Tibial artery (tissue), 4 donors: ENCODE measurements around the gene ZNF407.

ENCODE experiments used
- DNase-seq, 2 donors: peaks; one replicate each; pipeline ENCODE4 v3.0.0-alpha.2; 2019
- H3K27ac ChIP-seq, 2 donors: fragments of 200-600 bp; sonication (generic) in 1 of 2; 1 replicate in 1 of 2; 2 replicates in 1 of 2; pipeline ENCODE4 v1.5.1; 2018 to 2019; ENCODE audit warnings: mild to moderate bottlenecking in 1 of 2
- H3K27me3 ChIP-seq, 2 donors: fragments of 200-600 bp; sonication (generic) in 1 of 2; one replicate each; pipeline versions ENCODE4 v1.5.1 to v1.6.0; 2016 to 2019
- H3K36me3 ChIP-seq, 3 donors: fragments of 200-600 bp; sonication (generic) in 2 of 3; one replicate each; pipeline ENCODE4 v1.5.1; 2016 to 2019; ENCODE audit warnings: mild to moderate bottlenecking in 2 of 3
- H3K4me1 ChIP-seq, 4 donors: fragments of 200-600 bp; sonication (generic) in 2 of 4; 1 replicate in 3 of 4; 2 replicates in 1 of 4; pipeline ENCODE4 v1.5.1; 2016 to 2019
- H3K4me3 ChIP-seq, 2 donors: fragments of 200-600 bp; sonication (generic) in 1 of 2; 1 replicate in 1 of 2; 2 replicates in 1 of 2; pipeline ENCODE4 v1.5.1; 2018 to 2019; ENCODE audit warnings: mild to moderate bottlenecking in 2 of 2
- H3K9me3 ChIP-seq, 3 donors: fragments of 200-600 bp; sonication (generic) in 1 of 3; one replicate each; pipeline ENCODE4 v1.5.1; 2016 to 2019
- intact Hi-C: fragments of 100-400 bp; cut with DNase I; formaldehyde crosslinking; loops from one replicate; pipeline ENCODE4 v1.15.0; 2023; ENCODE audit warnings: low total_unique reads
- TF ChIP-seq, protein P1 (sequence below), 2 experiments: fragments of 200-600 bp in 1 of 2; fragments of 450-650 bp in 1 of 2; IDR thresholded peaks; one replicate each; pipeline ENCODE4 v1.5.1; 2017 to 2019; ENCODE audit warnings: antibody characterized with exemption in 2 of 2, mild to moderate bottlenecking in 1 of 2, moderate library complexity in 1 of 2

ZNF407 gene

DNA sequence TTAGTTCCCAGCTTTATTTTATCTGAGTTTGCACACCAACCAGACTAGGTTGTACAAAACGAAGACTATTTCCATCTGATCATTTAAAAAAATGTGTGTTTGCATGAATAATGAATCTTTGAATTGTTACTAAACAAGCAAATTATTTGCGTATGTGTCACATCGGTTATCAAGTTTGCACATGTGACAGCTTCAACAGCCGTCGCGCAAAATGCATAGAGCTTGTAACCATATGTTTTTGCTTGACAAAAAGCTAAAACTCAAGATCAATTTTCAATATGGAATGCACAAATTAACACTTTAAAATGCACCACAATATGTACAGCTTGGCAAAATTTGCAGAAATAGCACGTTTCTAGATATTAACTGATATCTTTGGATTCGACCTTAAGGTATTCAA, 427.2 kb downstream of the ZNF407 start:
- no peak overlapping the region for H3K27ac ChIP-seq
- H3K4me1 ChIP-seq: no peaks in the 10 kb centered on the region
- no peak for DNase-seq
- TF ChIP-seq, protein P1, sequence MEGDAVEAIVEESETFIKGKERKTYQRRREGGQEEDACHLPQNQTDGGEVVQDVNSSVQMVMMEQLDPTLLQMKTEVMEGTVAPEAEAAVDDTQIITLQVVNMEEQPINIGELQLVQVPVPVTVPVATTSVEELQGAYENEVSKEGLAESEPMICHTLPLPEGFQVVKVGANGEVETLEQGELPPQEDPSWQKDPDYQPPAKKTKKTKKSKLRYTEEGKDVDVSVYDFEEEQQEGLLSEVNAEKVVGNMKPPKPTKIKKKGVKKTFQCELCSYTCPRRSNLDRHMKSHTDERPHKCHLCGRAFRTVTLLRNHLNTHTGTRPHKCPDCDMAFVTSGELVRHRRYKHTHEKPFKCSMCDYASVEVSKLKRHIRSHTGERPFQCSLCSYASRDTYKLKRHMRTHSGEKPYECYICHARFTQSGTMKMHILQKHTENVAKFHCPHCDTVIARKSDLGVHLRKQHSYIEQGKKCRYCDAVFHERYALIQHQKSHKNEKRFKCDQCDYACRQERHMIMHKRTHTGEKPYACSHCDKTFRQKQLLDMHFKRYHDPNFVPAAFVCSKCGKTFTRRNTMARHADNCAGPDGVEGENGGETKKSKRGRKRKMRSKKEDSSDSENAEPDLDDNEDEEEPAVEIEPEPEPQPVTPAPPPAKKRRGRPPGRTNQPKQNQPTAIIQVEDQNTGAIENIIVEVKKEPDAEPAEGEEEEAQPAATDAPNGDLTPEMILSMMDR (IDR thresholded peaks at IDR 0.05): no peak
- intact Hi-C loops: no loop called here
- no peaks in the 10 kb centered on the region for H3K27me3 ChIP-seq
- no peak overlapping the region for H3K4me3 ChIP-seq
- H3K9me3 ChIP-seq: no peaks in the 10 kb centered on the region
- H3K36me3 ChIP-seq: no peaks in the 10 kb centered on the region

DNA sequence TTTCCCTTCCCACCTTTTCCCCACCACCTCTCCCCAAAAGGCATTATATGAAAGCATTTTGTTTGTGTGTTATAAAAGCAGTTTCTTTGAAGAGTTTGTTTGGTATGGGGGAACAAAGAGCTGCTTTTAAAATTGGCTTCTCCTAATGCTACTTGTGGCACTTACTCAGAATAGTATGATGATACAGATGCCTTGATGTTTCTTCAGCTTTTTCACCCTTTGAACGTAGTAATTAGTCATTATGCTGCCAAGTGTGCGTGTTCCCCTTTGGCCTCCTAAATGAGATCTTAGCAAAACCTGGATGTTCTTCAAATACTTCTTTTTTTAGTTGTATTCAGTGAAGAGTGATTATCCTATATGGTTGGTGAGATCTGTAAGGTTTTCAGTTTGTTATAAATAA, 427.9 kb downstream of the ZNF407 start:
- Histone ChIP-seq H3K9me3 (no peaks in the 10 kb centered on the region), H3K4me3 (no peak overlapping the region), H3K27ac (no peak overlapping the region), H3K36me3 (no peaks in the 10 kb centered on the region), H3K27me3 (no peaks in the 10 kb centered on the region), H3K4me1 (no peaks in the 10 kb centered on the region)
- no peak for DNase-seq
- TF ChIP-seq, protein P1 (IDR thresholded peaks at IDR 0.05): no peak
- intact Hi-C loops: no loop called here

DNA sequence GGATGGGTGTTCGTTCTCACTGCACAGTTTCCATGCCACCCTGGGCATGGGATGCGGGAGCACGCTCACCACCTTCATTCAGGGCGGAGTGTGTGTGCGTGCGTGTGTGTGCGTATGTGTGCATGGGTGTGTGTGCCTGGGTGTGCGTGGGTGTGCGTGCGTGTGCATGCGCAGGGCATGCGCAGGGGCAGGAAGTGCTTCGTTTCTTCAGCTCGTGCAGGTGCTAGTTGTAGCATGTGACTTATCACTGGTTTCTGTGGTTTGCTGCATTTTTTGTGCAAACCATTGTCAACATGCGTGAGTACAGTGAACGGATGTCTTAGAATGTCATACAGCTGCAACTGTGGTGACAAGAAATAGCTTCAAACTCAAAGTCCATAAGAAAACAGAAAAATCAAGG, 431.8 kb downstream of the ZNF407 start:
- Histone ChIP-seq H3K27ac (no peak overlapping the region), H3K4me3 (no peak overlapping the region), H3K9me3 (no peaks in the 10 kb centered on the region), H3K4me1 (no peaks in the 10 kb centered on the region), H3K27me3 (no peaks in the 10 kb centered on the region), H3K36me3 (no peaks in the 10 kb centered on the region)
- no peak for DNase-seq
- TF ChIP-seq, protein P1 (IDR thresholded peaks at IDR 0.05): no peak
- intact Hi-C loops: no loop called here

DNA sequence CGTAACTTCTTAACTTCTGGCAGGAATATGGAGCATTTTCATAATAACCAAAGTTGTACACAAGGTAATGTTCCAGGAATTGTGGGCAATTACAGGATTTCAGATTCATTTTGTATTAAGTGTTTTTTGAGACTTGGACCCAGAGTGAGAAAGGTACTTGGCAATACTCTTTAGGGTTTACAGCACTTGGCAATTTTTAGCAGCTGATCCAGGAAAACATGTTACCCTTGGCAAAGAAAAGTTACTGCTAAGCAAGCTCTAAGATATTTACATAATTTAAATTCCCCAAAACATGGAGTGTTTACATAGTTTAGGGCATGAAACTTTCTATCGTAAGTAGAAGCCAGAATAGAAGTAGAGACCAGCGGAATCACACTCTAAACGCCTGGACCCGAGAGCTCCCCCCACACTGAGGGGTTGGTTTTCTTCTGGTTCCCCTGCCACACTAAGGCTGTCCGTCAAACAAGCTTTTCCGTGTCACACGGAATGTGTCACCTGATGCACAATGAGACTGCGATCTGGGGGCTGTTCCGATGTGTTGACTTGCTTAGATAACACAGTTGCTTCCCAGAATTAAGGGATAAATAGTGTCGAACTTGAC, 434.1 kb downstream of the ZNF407 start:
- no peaks in the 10 kb centered on the region for H3K27me3 ChIP-seq
- H3K27ac ChIP-seq: no peak overlapping the region
- H3K4me1 ChIP-seq: no peaks in the 10 kb centered on the region
- intact Hi-C loops: no loop called here
- TF ChIP-seq, protein P1 (IDR thresholded peaks at IDR 0.05): no peak
- no peaks in the 10 kb centered on the region for H3K36me3 ChIP-seq
- DNase-seq: no peak
- H3K4me3 ChIP-seq: no peak overlapping the region
- no peaks in the 10 kb centered on the region for H3K9me3 ChIP-seq

GRCh38 chr18:75033516-75033915, 435.8 kb downstream of the ZNF407 start:
- intact Hi-C loops: no loop called here
- Histone ChIP-seq H3K4me3 (no peak overlapping the region), H3K27ac (no peak overlapping the region), H3K36me3 (no peaks in the 10 kb centered on the region), H3K4me1 (no peaks in the 10 kb centered on the region), H3K9me3 (no peaks in the 10 kb centered on the region), H3K27me3 (no peaks in the 10 kb centered on the region)
- TF ChIP-seq, protein P1 (IDR thresholded peaks at IDR 0.05): no peak
- DNase-seq: no peak

DNA sequence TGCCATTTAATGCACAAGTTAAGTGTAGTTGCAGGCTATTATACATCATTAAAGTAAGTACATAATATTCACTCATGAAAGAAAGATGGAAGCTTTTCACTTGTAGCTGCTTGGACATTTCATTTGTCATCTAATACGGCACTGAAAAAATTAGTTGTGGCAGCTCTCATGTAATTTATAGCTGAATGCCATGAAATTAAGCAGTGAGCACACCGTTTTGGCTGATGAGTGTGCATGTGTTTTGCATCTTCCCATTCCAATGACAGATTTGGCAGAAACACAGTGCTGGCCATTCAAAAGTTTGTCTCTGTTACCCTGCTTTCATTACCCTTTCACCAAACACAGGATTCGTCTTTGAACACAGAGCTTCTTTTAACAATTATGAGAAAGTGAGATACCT, 437.3 kb downstream of the ZNF407 start:
- Histone ChIP-seq H3K27ac (no peak overlapping the region), H3K9me3 (no peaks in the 10 kb centered on the region), H3K4me1 (no peaks in the 10 kb centered on the region), H3K36me3 (no peaks in the 10 kb centered on the region), H3K27me3 (no peaks in the 10 kb centered on the region), H3K4me3 (no peak overlapping the region)
- intact Hi-C loops: no loop called here
- TF ChIP-seq, protein P1 (IDR thresholded peaks at IDR 0.05): no peak
- no peak for DNase-seq
